Epithelial cell of esophagus (primary cell): ENCODE data around the gene DNAH11.

Source experiments
- DNase-seq: peaks from one replicate; pipeline ENCODE4 v3.0.0; 2010; ENCODE audit warnings: low read depth
- H3K4me3 ChIP-seq: 2 replicates; pipeline ENCODE4 v1.5.1; 2011; ENCODE audit warnings: mild to moderate bottlenecking, low read length, control low read depth
- TF ChIP-seq, protein P1 (sequence below): IDR thresholded peaks from 2 replicates; pipeline ENCODE4 v1.5.1; 2011; ENCODE audit warnings: low read depth, mild to moderate bottlenecking, low read length, control low read depth, inconsistent platforms; ENCODE audit not compliant: insufficient read depth; ENCODE audit errors: missing control alignments

DNAH11 gene

GRCh38 chr7:21766218-21766617 is 223.4 kb downstream of the DNAH11 start:
- H3K4me3 ChIP-seq, result no peak overlapping the region
- DNase-seq, result no peak
- TF ChIP-seq, protein P1, sequence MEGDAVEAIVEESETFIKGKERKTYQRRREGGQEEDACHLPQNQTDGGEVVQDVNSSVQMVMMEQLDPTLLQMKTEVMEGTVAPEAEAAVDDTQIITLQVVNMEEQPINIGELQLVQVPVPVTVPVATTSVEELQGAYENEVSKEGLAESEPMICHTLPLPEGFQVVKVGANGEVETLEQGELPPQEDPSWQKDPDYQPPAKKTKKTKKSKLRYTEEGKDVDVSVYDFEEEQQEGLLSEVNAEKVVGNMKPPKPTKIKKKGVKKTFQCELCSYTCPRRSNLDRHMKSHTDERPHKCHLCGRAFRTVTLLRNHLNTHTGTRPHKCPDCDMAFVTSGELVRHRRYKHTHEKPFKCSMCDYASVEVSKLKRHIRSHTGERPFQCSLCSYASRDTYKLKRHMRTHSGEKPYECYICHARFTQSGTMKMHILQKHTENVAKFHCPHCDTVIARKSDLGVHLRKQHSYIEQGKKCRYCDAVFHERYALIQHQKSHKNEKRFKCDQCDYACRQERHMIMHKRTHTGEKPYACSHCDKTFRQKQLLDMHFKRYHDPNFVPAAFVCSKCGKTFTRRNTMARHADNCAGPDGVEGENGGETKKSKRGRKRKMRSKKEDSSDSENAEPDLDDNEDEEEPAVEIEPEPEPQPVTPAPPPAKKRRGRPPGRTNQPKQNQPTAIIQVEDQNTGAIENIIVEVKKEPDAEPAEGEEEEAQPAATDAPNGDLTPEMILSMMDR, result no peak

GRCh38 chr7:21767300-21767900 is 224.6 kb downstream of the DNAH11 start:
- TF ChIP-seq, protein P1, result peak; percentile 85
- DNase-seq, result peak; percentile 88
- H3K4me3 ChIP-seq, result no peak overlapping the region

GRCh38 chr7:21768279-21768678 is 225.4 kb downstream of the DNAH11 start:
- DNase-seq, result no peak
- no peak overlapping the region for H3K4me3 ChIP-seq
- TF ChIP-seq, protein P1, result no peak

DNA sequence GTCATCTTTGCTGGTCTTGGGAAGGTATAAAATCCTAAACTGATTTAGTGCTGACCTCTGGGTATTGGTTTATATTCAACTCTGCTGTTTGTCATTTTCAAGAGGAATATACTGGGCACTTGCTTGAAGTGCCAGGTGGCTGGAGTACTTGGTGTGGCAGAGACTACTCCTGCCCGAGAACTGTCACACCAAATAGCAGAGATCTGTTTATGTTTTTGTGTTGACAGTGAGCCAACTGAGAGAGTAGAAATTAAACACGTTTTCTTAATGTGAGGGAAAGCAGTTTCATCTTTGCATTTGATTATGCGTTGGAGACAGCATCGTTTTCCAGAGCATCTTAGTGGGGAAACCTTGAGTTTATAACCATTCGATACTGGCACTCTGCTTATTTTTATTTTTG is 228.4 kb downstream of the DNAH11 start:
- TF ChIP-seq, protein P1, result no peak

GRCh38 chr7:21771906-21772610 is 229.2 kb downstream of the DNAH11 start:
- peak; percentile 63 for DNase-seq
- H3K4me3 ChIP-seq, result no peak overlapping the region
- TF ChIP-seq, protein P1, result no peak

More for the DNA sequence above, 228.4 kb downstream of the DNAH11 start:
- no peak for DNase-seq
- no peak overlapping the region for H3K4me3 ChIP-seq

DNA sequence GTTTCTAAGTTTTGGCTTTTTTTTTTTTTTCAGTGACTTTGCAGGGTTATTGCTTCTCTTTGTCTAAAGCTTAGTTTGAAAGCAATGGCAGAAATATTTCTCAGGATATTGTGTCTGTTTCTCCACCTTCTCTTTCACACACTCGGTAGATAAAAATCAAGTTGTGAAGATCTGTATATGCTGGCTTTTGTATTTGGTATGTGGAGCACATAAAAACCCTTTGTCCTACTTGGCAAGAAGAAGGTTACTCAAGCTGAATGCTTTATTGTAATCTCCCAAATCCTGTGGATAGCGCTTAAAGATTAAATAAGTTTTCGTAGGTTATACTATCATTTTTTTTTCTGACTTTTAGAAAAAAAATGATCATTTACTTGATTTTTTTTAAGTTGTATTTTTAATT is 230.5 kb downstream of the DNAH11 start:
- no peak for DNase-seq
- TF ChIP-seq, protein P1, result no peak
- H3K4me3 ChIP-seq, result no peak overlapping the region
